Upper lobe of right lung (tissue), 1 donor: Measurements from ENCODE around the gene CHRNA7. TPM values are rescaled to one million over a fixed set of nuclear protein-coding genes. Genes with fewer than 3 reads are reported as not detected.
"Not testable (repeated sequence)": the region's sequence is repeated elsewhere in the genome, so short reads cannot be mapped to it uniquely, and the experiment has no call there.

Source experiments
- ATAC-seq: fragments of 200-7000 bp; cut with Tn5 transposase; one replicate; pipeline ENCODE4 v1.9.1; 2020; ENCODE audit warnings: mild to moderate bottlenecking, moderate library complexity
- DNase-seq: peaks from one replicate; pipeline ENCODE4 v3.0.0-alpha.2; 2020
- H3K27ac ChIP-seq: fragments of 200-600 bp; one replicate; pipeline ENCODE4 v1.8.0; 2022
- H3K27me3 ChIP-seq: fragments of 200-600 bp; one replicate; pipeline ENCODE4 v1.8.0; 2022; ENCODE audit warnings: mild to moderate bottlenecking
- H3K36me3 ChIP-seq: fragments of 200-600 bp; one replicate; pipeline ENCODE4 v1.8.0; 2022
- H3K4me1 ChIP-seq: fragments of 200-600 bp; one replicate; pipeline ENCODE4 v1.8.0; 2022
- H3K4me3 ChIP-seq: fragments of 200-600 bp; one replicate; pipeline ENCODE4 v1.8.0; 2022; ENCODE audit warnings: mild to moderate bottlenecking
- H3K9me3 ChIP-seq: fragments of 200-600 bp; one replicate; pipeline ENCODE4 v1.8.0; 2022
- CTCF ChIP-seq: fragments of 200-600 bp; IDR thresholded peaks from one replicate; pipeline ENCODE4 v1.8.0; 2022; ENCODE audit warnings: antibody characterized with exemption
- intact Hi-C: fragments of 100-400 bp; cut with DNase I; formaldehyde crosslinking; loops from one replicate; pipeline ENCODE4 v1.11.0; 2022
- total RNA-seq: library from RNA; stranded (reverse); fragmentation: NEBNext Ultra II Directional; extraction: Animal tissue kit (Norgen Biotek cat#: 25700); gene quantifications from one replicate; pipeline ENCODE4 v1.2.1, GENCODE V29; 2021
- donor health status: DM: no; HTN: yes; CAD: no; lungs with severe emphysema.

CHRNA7 gene
- total RNA-seq, 1 donor from 2014 or later: 0.75 TPM

DNA sequence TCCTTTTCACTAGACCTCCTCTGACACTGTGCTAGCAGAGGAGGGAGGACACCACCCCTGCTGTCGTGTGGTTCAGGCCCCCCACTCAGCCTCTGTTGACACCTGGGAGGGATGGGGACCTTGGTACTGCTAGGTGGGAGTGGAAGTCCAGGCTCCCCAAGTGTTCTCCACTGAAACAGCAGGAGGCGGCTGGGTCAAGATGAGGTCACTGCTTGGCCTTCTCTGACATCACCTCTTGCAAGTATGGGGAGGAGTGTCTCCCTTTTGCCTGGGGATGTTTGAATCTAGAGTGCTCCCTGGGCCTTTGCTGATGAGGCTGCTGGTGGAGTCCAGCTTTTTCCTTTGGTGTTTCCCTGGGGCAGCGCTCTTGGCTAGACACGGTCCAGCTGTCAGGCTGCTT lies 101.5 kb downstream of the CHRNA7 start:
- Histone ChIP-seq H3K4me1 (no peaks in the 10 kb centered on the region), H3K9me3 (no peaks in the 10 kb centered on the region), H3K27ac (no peak overlapping the region), H3K27me3 (no peaks in the 10 kb centered on the region), H3K36me3 (no peaks in the 10 kb centered on the region), H3K4me3 (no peak overlapping the region)
- ATAC-seq: no peak
- no peak for TF ChIP-seq CTCF
- intact Hi-C loops: no loop called here
- DNase-seq: peak; percentile 29

- Histone ChIP-seq H3K27me3 (no peaks in the 10 kb centered on the region), H3K4me1 (no peaks in the 10 kb centered on the region), H3K9me3 (no peaks in the 10 kb centered on the region), H3K27ac (no peak overlapping the region), H3K36me3 (no peaks in the 10 kb centered on the region), H3K4me3 (no peak overlapping the region)
- ATAC-seq: no peak
- no peak for TF ChIP-seq CTCF
- intact Hi-C loops: no loop called here
- DNase-seq: peak; percentile 19
These were observed 102.5 kb downstream of the CHRNA7 start for GRCh38 chr15:32132859-32133258.

GRCh38 chr15:32134842-32135241 lies 104.5 kb downstream of the CHRNA7 start:
- intact Hi-C loops: no loop called here
- TF ChIP-seq CTCF: no peak
- Histone ChIP-seq H3K36me3 (no peaks in the 10 kb centered on the region), H3K27ac (no peak overlapping the region), H3K27me3 (no peaks in the 10 kb centered on the region), H3K4me1 (no peaks in the 10 kb centered on the region), H3K9me3 (no peaks in the 10 kb centered on the region), H3K4me3 (no peak overlapping the region)
- DNase-seq (peak; percentile 11), ATAC-seq (no peak)

DNA sequence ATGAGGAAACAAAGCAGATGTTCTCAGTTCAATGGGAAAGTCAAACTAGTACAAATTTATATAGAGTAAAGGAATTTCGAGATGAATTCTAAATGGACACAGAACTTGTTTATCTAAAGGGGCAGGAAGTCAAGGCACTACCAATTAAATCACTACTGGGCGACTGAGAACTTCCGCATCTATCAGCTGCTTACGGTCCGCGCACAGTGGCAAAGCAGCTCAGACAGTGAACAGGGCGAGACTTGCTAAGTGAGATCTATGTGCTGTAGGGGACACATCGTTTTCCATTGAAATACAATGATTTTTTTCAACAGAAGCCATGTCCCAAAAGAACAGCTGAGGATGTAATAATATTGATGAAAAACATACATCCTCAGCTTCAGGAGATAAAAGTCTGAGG lies 105.0 kb downstream of the CHRNA7 start:
- H3K9me3 ChIP-seq: no peaks in the 10 kb centered on the region
- no peaks in the 10 kb centered on the region for H3K27me3 ChIP-seq
- DNase-seq: no peak
- ATAC-seq: no peak
- no peaks in the 10 kb centered on the region for H3K4me1 ChIP-seq
- H3K4me3 ChIP-seq: no peak overlapping the region
- no peaks in the 10 kb centered on the region for H3K36me3 ChIP-seq
- no peak for TF ChIP-seq CTCF
- intact Hi-C loops: no loop called here
- no peak overlapping the region for H3K27ac ChIP-seq

GRCh38 chr15:32145512-32145911 lies 115.2 kb downstream of the CHRNA7 start:
- H3K9me3 ChIP-seq, H3K27ac ChIP-seq, ATAC-seq, intact Hi-C loops, DNase-seq, H3K4me1 ChIP-seq, H3K36me3 ChIP-seq, H3K27me3 ChIP-seq, H3K4me3 ChIP-seq: not testable (repeated sequence)

DNA sequence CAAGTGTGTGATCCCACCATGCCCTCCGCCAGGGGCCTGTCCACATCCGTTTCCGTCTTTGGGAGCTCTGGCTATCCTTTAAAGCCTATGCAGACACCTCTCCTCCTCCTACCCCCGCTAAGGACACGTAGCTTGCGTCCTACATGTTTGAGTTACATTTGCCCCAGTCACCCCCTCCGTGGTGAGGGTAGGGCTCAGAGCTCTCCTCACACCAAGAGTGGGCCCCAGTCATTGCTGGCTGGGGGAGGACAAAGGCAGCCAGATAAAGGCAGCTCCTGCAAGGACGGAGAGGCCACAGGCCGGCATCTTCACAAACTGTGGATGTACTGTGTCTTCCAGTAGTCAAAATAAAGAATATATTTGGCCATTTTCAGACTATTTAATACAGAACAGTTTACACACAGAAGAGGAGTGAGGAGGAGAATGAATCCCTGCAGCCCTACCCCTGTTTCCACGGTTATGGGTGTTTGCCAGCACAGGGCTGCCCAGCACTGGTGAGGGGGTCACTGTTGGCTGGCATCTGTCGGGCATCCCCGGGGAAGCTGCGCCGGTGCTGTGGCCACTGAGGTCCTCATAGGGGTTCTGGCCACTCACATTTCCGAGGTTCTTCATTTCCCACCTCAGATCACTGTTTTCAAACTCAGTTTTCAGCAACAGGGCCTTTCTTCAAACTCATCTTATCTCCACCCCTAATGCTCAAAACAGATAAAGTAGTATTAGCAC lies 118.7 kb downstream of the CHRNA7 start:
- DNase-seq (peak; percentile 39), ATAC-seq (no peak)
- intact Hi-C loops: no loop called here
- no peak for TF ChIP-seq CTCF
- Histone ChIP-seq H3K4me1 (no peaks in the 10 kb centered on the region), H3K36me3 (no peaks in the 10 kb centered on the region), H3K9me3 (no peaks in the 10 kb centered on the region), H3K4me3 (no peak overlapping the region), H3K27me3 (no peaks in the 10 kb centered on the region), H3K27ac (no peak overlapping the region)
